ENCODE data around the gene DENND4C. TPM values are rescaled to one million over a fixed set of nuclear protein-coding genes. Genes with fewer than 3 reads are reported as not detected.

Gene DENND4C
- total RNA-seq, 2 experiments from 2014 or later = 18.8 to 28.6 TPM

- no peaks in the 10 kb centered on the region for H3K9me3 ChIP-seq (ENCODE audit: low read length)
- no peaks in the 10 kb centered on the region for H3K9me2 ChIP-seq (ENCODE audit: insufficient read depth, low read length)
- intact Hi-C loops (cut with micrococcal nuclease; ENCODE audit: unreplicated experiment) = no loop called here
- no peak overlapping the region for H2AFZ ChIP-seq (ENCODE audit: low read length)
- H3K4me1 ChIP-seq (ENCODE audit: insufficient read depth, low read length, poor library complexity, severe bottlenecking) = peaks cover 29% of the 10 kb centered on the region
- POLR2A ChIA-PET = interaction anchor here (0.6 to 1.8 kb wide), 13 partner anchors 9 to 1702 kb away, joined by 3 to 13 read pairs (median 3); partner anchors contain the start of gene RRAGA
- CTCF ChIA-PET (ENCODE audit: unreplicated experiment) = interaction anchor here (1.2 kb wide), 1 partner anchor 9 kb away, joined by 5 read pairs; no protein-coding TSS in a partner anchor
- peaks cover 14% of the 10 kb centered on the region; the same call in 1 of the 2 replicates for H4K20me1 ChIP-seq (ENCODE audit: insufficient read depth, low read length)
- DNase-seq (ENCODE audit: low spot score) = peak; percentile 8
- H3K36me3 ChIP-seq (ENCODE audit: insufficient read depth, low read length) = no peaks in the 10 kb centered on the region
- TF ChIP-seq EZH2phosphoT487 (IDR thresholded peaks at IDR 0.05; ENCODE audit: borderline replicate concordance, low read depth, low read length) (no peak), CTCF (conservative IDR thresholded peaks at IDR 0.05; ENCODE audit: low read length) (no peak)
- H3K27ac ChIP-seq (ENCODE audit: low read depth, low read length, poor library complexity, severe bottlenecking) = peak overlapping the region; percentile 45
- H3K4me2 ChIP-seq (ENCODE audit: low read length) = peak overlapping the region; percentile 88
- no TSS peak for BruUV-seq (replicated peaks)
- H3K4me3 ChIP-seq (ENCODE audit: low read depth, low read length, poor library complexity, severe bottlenecking) = peak overlapping the region; percentile 81
- H3K79me2 ChIP-seq (ENCODE audit: insufficient read depth, low read depth, low read length) = peaks cover 57% of the 10 kb centered on the region
Observed at GRCh38 chr9:19233344-19233743, 2.9 kb downstream of the DENND4C start.

GRCh38 chr9:19239955-19240354, 9.5 kb downstream of the DENND4C start:
- Histone ChIP-seq H3K9me2 (ENCODE audit: insufficient read depth, low read length) (no peaks in the 10 kb centered on the region), H3K4me1 (ENCODE audit: insufficient read depth, low read length, poor library complexity, severe bottlenecking) (no peaks in the 10 kb centered on the region), H3K4me3 (ENCODE audit: low read depth, low read length, poor library complexity, severe bottlenecking) (no peak overlapping the region), H3K36me3 (ENCODE audit: insufficient read depth, low read length) (0 out of 2 replicates have a peak, but pooled peaks cover 7% of the 10 kb centered on the region), H3K9me3 (ENCODE audit: low read length) (no peaks in the 10 kb centered on the region), H3K79me2 (ENCODE audit: insufficient read depth, low read depth, low read length) (peaks cover 21% of the 10 kb centered on the region; the same call in 1 of the 2 replicates), H3K27ac (ENCODE audit: low read depth, low read length, poor library complexity, severe bottlenecking) (no peak overlapping the region), H2AFZ (ENCODE audit: low read length) (no peak overlapping the region), H4K20me1 (ENCODE audit: insufficient read depth, low read length) (no peaks in the 10 kb centered on the region), H3K4me2 (ENCODE audit: low read length) (no peak overlapping the region)
- no TSS peak for BruUV-seq (replicated peaks)
- no peak for DNase-seq (ENCODE audit: low spot score)
- TF ChIP-seq CTCF (conservative IDR thresholded peaks at IDR 0.05; ENCODE audit: low read length) = no peak
- no peak for TF ChIP-seq EZH2phosphoT487 (IDR thresholded peaks at IDR 0.05; ENCODE audit: borderline replicate concordance, low read depth, low read length)
- POLR2A ChIA-PET = interaction anchor here (0.6 to 0.7 kb wide), 2 partner anchors 27 to 144 kb away, joined by 3 read pairs; no protein-coding TSS in a partner anchor
- CTCF ChIA-PET (ENCODE audit: unreplicated experiment) = no interaction called here
- intact Hi-C loops (cut with micrococcal nuclease; ENCODE audit: unreplicated experiment) = loop anchor here (5.0 kb wide), 1 partner anchor 57 kb away; no protein-coding TSS in a partner anchor

GRCh38 chr9:19241728-19242127, 11.2 kb downstream of the DENND4C start:
- no TSS peak for BruUV-seq (replicated peaks)
- ChIA-PET POLR2A (interaction anchor here (0.6 to 1.9 kb wide), 10 partner anchors 9 to 150 kb away, joined by 3 to 13 read pairs (median 3); no protein-coding TSS in a partner anchor), CTCF (ENCODE audit: unreplicated experiment) (interaction anchor here (1.5 kb wide), 1 partner anchor 9 kb away, joined by 5 read pairs; no protein-coding TSS in a partner anchor)
- no peak for DNase-seq (ENCODE audit: low spot score)
- Histone ChIP-seq H3K9me2 (ENCODE audit: insufficient read depth, low read length) (no peaks in the 10 kb centered on the region), H3K4me3 (ENCODE audit: low read depth, low read length, poor library complexity, severe bottlenecking) (no peak overlapping the region), H3K79me2 (ENCODE audit: insufficient read depth, low read depth, low read length) (peaks cover 9% of the 10 kb centered on the region; the same call in 1 of the 2 replicates), H3K4me2 (ENCODE audit: low read length) (no peak overlapping the region), H4K20me1 (ENCODE audit: insufficient read depth, low read length) (no peaks in the 10 kb centered on the region), H2AFZ (ENCODE audit: low read length) (no peak overlapping the region), H3K9me3 (ENCODE audit: low read length) (no peaks in the 10 kb centered on the region), H3K27ac (ENCODE audit: low read depth, low read length, poor library complexity, severe bottlenecking) (no peak overlapping the region), H3K4me1 (ENCODE audit: insufficient read depth, low read length, poor library complexity, severe bottlenecking) (no peaks in the 10 kb centered on the region), H3K36me3 (ENCODE audit: insufficient read depth, low read length) (0 out of 2 replicates have a peak, but pooled peaks cover 7% of the 10 kb centered on the region)
- intact Hi-C loops (cut with micrococcal nuclease; ENCODE audit: unreplicated experiment) = no loop called here
- TF ChIP-seq CTCF (conservative IDR thresholded peaks at IDR 0.05; ENCODE audit: low read length) (no peak), EZH2phosphoT487 (IDR thresholded peaks at IDR 0.05; ENCODE audit: borderline replicate concordance, low read depth, low read length) (no peak)
